OCI-LY3 (cell line): ENCODE measurements around the gene LONRF3.

Source experiments
- H2AFZ ChIP-seq: fragments of 200-600, 300-600 bp; shearing (Covaris generic); 2 replicates; pipeline ENCODE4 v1.6.0; 2014; ENCODE audit warnings: antibody characterized with exemption, low read depth, low read length
- H3K27ac ChIP-seq: fragments of 200-600, 300-600 bp; sonication (generic); 2 replicates; pipeline ENCODE4 v1.5.1; 2014; ENCODE audit warnings: mild to moderate bottlenecking, low read length, moderate library complexity, mixed read lengths
- H3K27me3 ChIP-seq: fragments of 200-600, 300-600 bp; sonication (generic); 2 replicates; pipeline ENCODE4 v1.6.1; 2014; ENCODE audit warnings: low read depth, low read length, mixed read lengths
- H3K36me3 ChIP-seq: fragments of 200-600, 300-600 bp; sonication (generic); replicated peaks from 2 replicates; pipeline ENCODE3; 2014; ENCODE audit warnings: low read depth, low read length, mixed read lengths
- H3K4me1 ChIP-seq: fragments of 300-600, 200-600 bp; sonication (generic); 2 replicates; pipeline ENCODE4 v1.6.1; 2014; ENCODE audit warnings: low read length, mixed read lengths
- H3K4me2 ChIP-seq: fragments of 200-600, 300-600 bp; sonication (generic); 2 replicates; pipeline ENCODE4 v1.6.1; 2014; ENCODE audit warnings: low read length, mixed read lengths
- H3K4me3 ChIP-seq: fragments of 300-600, 200-600 bp; sonication (generic); 2 replicates; pipeline ENCODE4 v1.5.1; 2014; ENCODE audit warnings: antibody characterized with exemption, mild to moderate bottlenecking, low read length, moderate library complexity
- H3K79me2 ChIP-seq: fragments of 300-600, 200-600 bp; shearing (Covaris generic); 2 replicates; pipeline ENCODE4 v1.6.1; 2014; ENCODE audit warnings: mild to moderate bottlenecking, low read length, mixed read lengths
- H3K9ac ChIP-seq: fragments of 300-600, 200-600 bp; shearing (Covaris generic); 2 replicates; pipeline ENCODE4 v1.6.0; 2014; ENCODE audit warnings: mild to moderate bottlenecking, low read length, moderate library complexity
- H3K9me3 ChIP-seq: fragments of 200-600, 300-600 bp; shearing (Covaris generic); 2 replicates; pipeline ENCODE4 v1.6.1; 2014; ENCODE audit warnings: low read length, mixed read lengths; ENCODE audit not compliant: insufficient read depth
- H4K20me1 ChIP-seq: fragments of 200-600, 300-600 bp; sonication (generic); 2 replicates; pipeline ENCODE4 v1.6.1; 2016; ENCODE audit warnings: low read length, mixed read lengths; ENCODE audit not compliant: insufficient read depth
- CTCF ChIP-seq: fragments of 200-600, 300-600 bp; sonication (generic); IDR thresholded peaks from 2 replicates; pipeline ENCODE4 v1.5.1; 2014; ENCODE audit warnings: antibody characterized with exemption, low read length, low read depth
- EZH2phosphoT487 ChIP-seq: fragments of 200-600 bp; shearing (Covaris generic); IDR thresholded peaks from 2 replicates; pipeline ENCODE4 v1.6.1; 2018; ENCODE audit warnings: antibody characterized with exemption, mixed run types, low read depth

The LONRF3 gene

GRCh38 chrX:118974088-118974907, at the start of gene LONRF3:
Gene LONRF3, plus strand, starts transcription at chrX:118974618. Its CDS starts 163 bp downstream, at chrX:118974781.
- Histone ChIP-seq H3K27ac (no peak within 1 kb of the TSS), H2AFZ (no peak within 1 kb of the TSS)

GRCh38 chrX:118928151-118928550, 46.3 kb upstream of the LONRF3 start:
- no peak overlapping the region for H3K4me3 ChIP-seq
- H3K4me1 ChIP-seq, result no peaks in the 10 kb centered on the region
- H3K4me2 ChIP-seq, result no peak overlapping the region

More at GRCh38 chrX:118974088-118974907, at the start of gene LONRF3:
- Histone ChIP-seq H3K36me3 (no peaks in the 10 kb centered on the region), H3K9ac (no peak within 1 kb of the TSS), H3K4me2 (peak within 1 kb of the TSS; percentile 80), H3K4me1 (0 out of 2 replicates have a peak, but pooled peaks cover 4% of the 10 kb centered on the region), H3K27me3 (peaks cover 18% of the 10 kb centered on the region; the same call in 1 of the 2 replicates), H3K79me2 (no peaks in the 10 kb centered on the region), H3K4me3 (peak within 1 kb of the TSS; percentile 85), H3K9me3 (no peaks in the 10 kb centered on the region), H4K20me1 (no peaks in the 10 kb centered on the region)
- TF ChIP-seq CTCF, result no peak
- no peak for TF ChIP-seq EZH2phosphoT487

GRCh38 chrX:118935352-118935751, 39.1 kb upstream of the LONRF3 start:
- no peaks in the 10 kb centered on the region for H3K9me3 ChIP-seq
- no peak overlapping the region for H3K9ac ChIP-seq
- H4K20me1 ChIP-seq, result no peaks in the 10 kb centered on the region
- H3K79me2 ChIP-seq, result no peaks in the 10 kb centered on the region
- H3K27me3 ChIP-seq, result no peaks in the 10 kb centered on the region
- H3K4me3 ChIP-seq, result no peak overlapping the region
- no peaks in the 10 kb centered on the region for H3K36me3 ChIP-seq
- H3K27ac ChIP-seq, result no peak overlapping the region
- no peak for TF ChIP-seq CTCF
- H3K4me1 ChIP-seq, result no peaks in the 10 kb centered on the region
- H3K4me2 ChIP-seq, result no peak overlapping the region
- no peak overlapping the region for H2AFZ ChIP-seq

More at GRCh38 chrX:118928151-118928550, 46.3 kb upstream of the LONRF3 start:
- no peak overlapping the region for H2AFZ ChIP-seq
- H3K36me3 ChIP-seq, result no peaks in the 10 kb centered on the region
- no peaks in the 10 kb centered on the region for H4K20me1 ChIP-seq
- no peak for TF ChIP-seq CTCF
- no peak for TF ChIP-seq EZH2phosphoT487
- no peaks in the 10 kb centered on the region for H3K79me2 ChIP-seq
- H3K9me3 ChIP-seq, result no peaks in the 10 kb centered on the region
- no peak overlapping the region for H3K9ac ChIP-seq
- no peak overlapping the region for H3K27ac ChIP-seq
- H3K27me3 ChIP-seq, result no peaks in the 10 kb centered on the region

GRCh38 chrX:118941147-118941546, 33.3 kb upstream of the LONRF3 start:
- no peak overlapping the region for H3K9ac ChIP-seq
- no peaks in the 10 kb centered on the region for H3K27me3 ChIP-seq
- no peak overlapping the region for H3K4me2 ChIP-seq
- H4K20me1 ChIP-seq, result no peaks in the 10 kb centered on the region
- H2AFZ ChIP-seq, result no peak overlapping the region
- no peaks in the 10 kb centered on the region for H3K79me2 ChIP-seq
- no peaks in the 10 kb centered on the region for H3K4me1 ChIP-seq
- H3K36me3 ChIP-seq, result no peaks in the 10 kb centered on the region
- no peaks in the 10 kb centered on the region for H3K9me3 ChIP-seq
- no peak overlapping the region for H3K27ac ChIP-seq
- no peak overlapping the region for H3K4me3 ChIP-seq
- TF ChIP-seq CTCF (no peak), EZH2phosphoT487 (no peak)
